HepG2 (cell line): ENCODE results near the gene CROCC. TPM values are rescaled to one million over a fixed set of nuclear protein-coding genes. Genes with fewer than 3 reads are reported as not detected.

ENCODE experiments used
- ATAC-seq: fragments of 200-7000 bp; cut with Tn5 transposase; 3 replicates; pipeline ENCODE4 v1.9.1; 2020; ENCODE audit warnings: mild to moderate bottlenecking, moderate library complexity
- BruUV-seq: library from RNA; stranded (reverse); fragments of 400-500 nt; replicated peaks from 2 replicates; lab custom pipeline; 2021; lab: Mats Ljungman, UMichigan
- CTCF ChIA-PET: fragments of 300-600 bp; formaldehyde crosslinking; extraction: SDS; loops from one replicate; lab custom pipeline; 2021; ENCODE audit warnings: low total read pairs, inconsistent platforms, low intra/inter-chr PET ratio; lab: Yijun Ruan, JAX
- POLR2A ChIA-PET: fragments of 350-600 bp; sonication (Branson Sonifier 250); formaldehyde crosslinking; loops from one replicate; lab custom pipeline; 2020; ENCODE audit warnings: antibody characterized with exemption, inconsistent platforms; lab: Yijun Ruan, JAX
- DNase-seq: peaks from one replicate; pipeline ENCODE4 v3.0.0-alpha.2; 2015; ENCODE audit warnings: low spot score
- FAIRE-seq: peaks from 3 replicates; lab custom pipeline; 2011; peaks lifted over from hg19 to GRCh38; lab: Jason Lieb, UNC
- H2AFZ ChIP-seq: one replicate; pipeline ENCODE4 v1.6.1; 2011; ENCODE audit warnings: low read length, inconsistent platforms
- H3K27ac ChIP-seq: fragments of 300-600 bp; 3 replicates; pipeline ENCODE4 v1.8.0; 2011; ENCODE audit warnings: mixed run types, mild to moderate bottlenecking, mixed read lengths, low read length, inconsistent platforms; ENCODE audit not compliant: insufficient read depth; ENCODE audit errors: extremely low read length
- H3K27me3 ChIP-seq, 2 experiments: fragments of 200-600 bp in 1 of 2; 2 replicates in 1 of 2; 3 replicates in 1 of 2; pipeline versions ENCODE4 v1.6.0 to v1.8.0; 2011; ENCODE audit warnings: low read length in 2 of 2, mild to moderate bottlenecking in 2 of 2, moderate library complexity in 2 of 2, inconsistent platforms in 1 of 2; ENCODE audit not compliant: insufficient read depth in 2 of 2, control insufficient read depth in 1 of 2
- H3K36me3 ChIP-seq, 2 experiments: fragments of 200-600 bp in 1 of 2; replicated peaks in 1 of 2; 2 replicates in 1 of 2; 3 replicates in 1 of 2; pipeline versions ENCODE4 v1.5.1 to v1.8.0; 2011; ENCODE audit warnings: low read length in 2 of 2, inconsistent platforms in 1 of 2; ENCODE audit not compliant: insufficient read depth in 2 of 2, control insufficient read depth in 1 of 2
- H3K4me1 ChIP-seq: 2 replicates; pipeline ENCODE4 v1.5.1; 2012; ENCODE audit warnings: low read length, inconsistent platforms; ENCODE audit not compliant: insufficient read depth
- H3K4me2 ChIP-seq: 2 replicates; pipeline ENCODE4 v1.6.0; 2011; ENCODE audit warnings: low read depth, low read length, inconsistent platforms
- H3K4me3 ChIP-seq, 3 experiments: fragments of 200-600 bp in 1 of 3; sonication (generic), shearing (Covaris generic) in 1 of 3; replicated peaks in 1 of 3; 2 replicates each; pipeline ENCODE4 v1.5.1; 2011 to 2016; ENCODE audit warnings: low read length in 3 of 3, inconsistent platforms in 2 of 3, low read depth in 2 of 3, mild to moderate bottlenecking in 2 of 3, control low read depth in 1 of 3, mixed read lengths in 1 of 3; ENCODE audit not compliant: insufficient read depth in 1 of 3
- H3K79me2 ChIP-seq: one replicate; pipeline ENCODE4 v1.6.1; 2011; ENCODE audit warnings: low read length, inconsistent platforms; ENCODE audit not compliant: insufficient read depth
- H3K9ac ChIP-seq: 2 replicates; pipeline ENCODE4 v1.6.0; 2011; ENCODE audit warnings: mild to moderate bottlenecking, low read depth, low read length, inconsistent platforms; ENCODE audit not compliant: insufficient read depth
- H3K9me3 ChIP-seq: 2 replicates; pipeline ENCODE4 v1.5.1; 2012; ENCODE audit warnings: mild to moderate bottlenecking, low read length
- H4K20me1 ChIP-seq: 2 replicates; pipeline ENCODE4 v1.6.0; 2011; ENCODE audit warnings: inconsistent platforms, mild to moderate bottlenecking, low read length, moderate library complexity; ENCODE audit not compliant: insufficient read depth
- CBX2 ChIP-seq, 2 experiments: fragments of 200-600 bp in 1 of 2; sonication (generic); formaldehyde crosslinking in 1 of 2; IDR thresholded peaks; 2 replicates each; pipeline versions ENCODE4 v1.7.0 to v1.8.1; 2018 to 2022; ENCODE audit warnings: low read depth in 2 of 2, low read length in 1 of 2, mild to moderate bottlenecking in 1 of 2, missing genetic modification reagents in 1 of 2
- ETV5 ChIP-seq: IDR thresholded peaks from 2 replicates; pipeline ENCODE4 v1.6.1; 2018; ENCODE audit warnings: missing biosample characterization, missing genetic modification reagents, inconsistent platforms, borderline replicate concordance
- ZC3H4 ChIP-seq: sonication (generic); formaldehyde crosslinking; IDR thresholded peaks from 2 replicates; pipeline ENCODE4 v1.4.0; 2020; ENCODE audit warnings: missing genetic modification reagents, borderline replicate concordance
- ZNF256 ChIP-seq: sonication (generic); formaldehyde crosslinking; conservative IDR thresholded peaks from 2 replicates; pipeline ENCODE4 v1.4.0; 2020; ENCODE audit warnings: missing genetic modification reagents
- WGBS: methylation state at CpG from one replicate; pipeline ENCODE4 v1.1.6; 2017; ENCODE audit warnings: low lambda C conversion rate; 5-methylcytosine and 5-hydroxymethylcytosine counted together
- in situ Hi-C: cut with HindIII; loops from 2 replicates; pipeline ENCODE4 v1.10.0; 2017; ENCODE audit warnings: low pct_unique_long_range_greater_than_20kb; ENCODE audit not compliant: extremely low pct_ligation_motif_present
- intact Hi-C: fragments of 100-400 bp; cut with micrococcal nuclease; formaldehyde crosslinking; loops from one replicate; pipeline ENCODE4 v1.10.0; 2022; ENCODE audit not compliant: unreplicated experiment
- polyA plus RNA-seq, 8 experiments: library from polyadenylated mRNA; depleted of rRNA in 3 of 8; stranded (reverse) in 7 of 8; unstranded in 1 of 8; fragments of >200 nt; fragmentation: Illumina TruSeq in 4 of 8; extraction: Trizol in 4 of 8; gene quantifications; 2 replicates each; pipeline versions ENCODE4 v1.2.1 to v1.2.3, GENCODE V29; 2011 to 2016; ENCODE audit warnings: low read depth in 4 of 8, missing spikeins in 1 of 8, mixed read lengths in 1 of 8; ENCODE audit not compliant: insufficient read depth in 1 of 8
- total RNA-seq, 5 experiments: library from RNA; depleted of rRNA; stranded (reverse); fragments of >200 nt; fragmentation: Illumina TruSeq; extraction: Trizol; gene quantifications; 2 replicates each; pipeline ENCODE4 v1.2.3, GENCODE V29; 2016; ENCODE audit warnings: low read depth in 1 of 5
- TF ChIP-seq, protein P1 (sequence below): sonication (generic); formaldehyde crosslinking; IDR thresholded peaks from 2 replicates; pipeline ENCODE4 v1.5.0; 2020; ENCODE audit warnings: mild to moderate bottlenecking, missing genetic modification reagents
- TF ChIP-seq, protein P2 (sequence below): sonication (generic); formaldehyde crosslinking; IDR thresholded peaks from 2 replicates; pipeline ENCODE4 v1.4.0; 2020; ENCODE audit warnings: missing genetic modification reagents

CROCC gene
- total and polyA plus RNA-seq, 2 of the 13 experiments (the other 11 are each of a cell fraction or from before 2014, with no cell fraction given): 7.8 to 15.5 TPM

DNA sequence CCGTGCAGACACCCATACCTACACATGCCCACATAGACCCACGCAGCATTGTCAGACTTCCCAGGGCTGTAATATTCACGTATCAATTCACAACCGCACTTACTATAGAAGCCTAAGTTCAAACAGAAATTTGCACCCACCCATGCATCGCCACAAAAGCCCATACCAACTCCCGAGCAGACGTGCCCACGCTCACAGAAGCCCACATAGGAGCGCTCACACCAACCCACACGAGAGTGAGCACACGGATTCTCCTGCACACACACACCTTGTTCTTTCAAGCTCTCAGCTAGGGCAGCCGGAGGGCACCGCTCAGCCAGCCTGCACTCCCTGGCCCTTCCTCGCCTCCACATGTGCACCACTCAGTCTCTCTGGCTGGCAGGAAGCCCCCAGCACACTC, 54.1 kb downstream of the CROCC start (continued):
- TF ChIP-seq, protein P1, sequence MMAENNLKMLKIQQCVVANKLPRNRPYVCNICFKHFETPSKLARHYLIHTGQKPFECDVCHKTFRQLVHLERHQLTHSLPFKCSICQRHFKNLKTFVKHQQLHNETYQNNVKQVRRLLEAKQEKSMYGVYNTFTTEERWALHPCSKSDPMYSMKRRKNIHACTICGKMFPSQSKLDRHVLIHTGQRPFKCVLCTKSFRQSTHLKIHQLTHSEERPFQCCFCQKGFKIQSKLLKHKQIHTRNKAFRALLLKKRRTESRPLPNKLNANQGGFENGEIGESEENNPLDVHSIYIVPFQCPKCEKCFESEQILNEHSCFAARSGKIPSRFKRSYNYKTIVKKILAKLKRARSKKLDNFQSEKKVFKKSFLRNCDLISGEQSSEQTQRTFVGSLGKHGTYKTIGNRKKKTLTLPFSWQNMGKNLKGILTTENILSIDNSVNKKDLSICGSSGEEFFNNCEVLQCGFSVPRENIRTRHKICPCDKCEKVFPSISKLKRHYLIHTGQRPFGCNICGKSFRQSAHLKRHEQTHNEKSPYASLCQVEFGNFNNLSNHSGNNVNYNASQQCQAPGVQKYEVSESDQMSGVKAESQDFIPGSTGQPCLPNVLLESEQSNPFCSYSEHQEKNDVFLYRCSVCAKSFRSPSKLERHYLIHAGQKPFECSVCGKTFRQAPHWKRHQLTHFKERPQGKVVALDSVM (CRISPR knock-in tag): no peak
- TF ChIP-seq CBX2 (IDR thresholded peaks at IDR 0.05; ENCODE audit: low read depth, low read length): no peak
- no peak for TF ChIP-seq CBX2 (CRISPR knock-in tag; IDR thresholded peaks at IDR 0.05; ENCODE audit: low read depth)
- TF ChIP-seq, protein P2, sequence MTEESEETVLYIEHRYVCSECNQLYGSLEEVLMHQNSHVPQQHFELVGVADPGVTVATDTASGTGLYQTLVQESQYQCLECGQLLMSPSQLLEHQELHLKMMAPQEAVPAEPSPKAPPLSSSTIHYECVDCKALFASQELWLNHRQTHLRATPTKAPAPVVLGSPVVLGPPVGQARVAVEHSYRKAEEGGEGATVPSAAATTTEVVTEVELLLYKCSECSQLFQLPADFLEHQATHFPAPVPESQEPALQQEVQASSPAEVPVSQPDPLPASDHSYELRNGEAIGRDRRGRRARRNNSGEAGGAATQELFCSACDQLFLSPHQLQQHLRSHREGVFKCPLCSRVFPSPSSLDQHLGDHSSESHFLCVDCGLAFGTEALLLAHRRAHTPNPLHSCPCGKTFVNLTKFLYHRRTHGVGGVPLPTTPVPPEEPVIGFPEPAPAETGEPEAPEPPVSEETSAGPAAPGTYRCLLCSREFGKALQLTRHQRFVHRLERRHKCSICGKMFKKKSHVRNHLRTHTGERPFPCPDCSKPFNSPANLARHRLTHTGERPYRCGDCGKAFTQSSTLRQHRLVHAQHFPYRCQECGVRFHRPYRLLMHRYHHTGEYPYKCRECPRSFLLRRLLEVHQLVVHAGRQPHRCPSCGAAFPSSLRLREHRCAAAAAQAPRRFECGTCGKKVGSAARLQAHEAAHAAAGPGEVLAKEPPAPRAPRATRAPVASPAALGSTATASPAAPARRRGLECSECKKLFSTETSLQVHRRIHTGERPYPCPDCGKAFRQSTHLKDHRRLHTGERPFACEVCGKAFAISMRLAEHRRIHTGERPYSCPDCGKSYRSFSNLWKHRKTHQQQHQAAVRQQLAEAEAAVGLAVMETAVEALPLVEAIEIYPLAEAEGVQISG (CRISPR knock-in tag): no peak
- TF ChIP-seq ZNF256 (CRISPR knock-in tag): no peak

DNA sequence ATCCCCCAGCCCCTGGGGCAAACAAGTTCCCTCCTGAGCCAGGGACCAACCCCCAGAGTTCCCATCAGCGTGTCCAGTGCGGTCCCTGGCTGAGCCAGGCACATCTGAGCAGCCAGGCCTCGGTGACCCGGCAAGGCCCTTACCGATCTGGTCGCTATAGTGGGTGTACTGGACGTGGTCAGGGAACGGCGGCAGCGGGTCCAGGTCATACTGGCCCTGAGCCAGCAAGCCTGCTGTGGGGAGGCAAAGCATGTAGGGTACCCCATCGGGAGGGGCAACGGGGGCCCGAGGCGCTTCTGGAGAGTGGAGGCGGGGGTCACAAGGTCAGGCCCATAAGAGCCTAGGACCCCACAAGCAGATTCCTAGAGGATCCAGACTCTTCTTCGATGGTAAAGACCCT, 55.2 kb downstream of the CROCC start:
- no peak overlapping the region for H3K27ac ChIP-seq
- no peaks in the 10 kb centered on the region for H4K20me1 ChIP-seq
- no peak overlapping the region for H3K9ac ChIP-seq
- peaks cover 4 to 34% of the 10 kb centered on the region in 2 experiments; a peak in 4 of 5 replicates for H3K27me3 ChIP-seq
- in situ Hi-C loops: no loop called here
- no peak for ATAC-seq
- no peak overlapping the region for H3K4me2 ChIP-seq
- BruUV-seq: no TSS peak
- H3K79me2 ChIP-seq: no peaks in the 10 kb centered on the region
- intact Hi-C loops: no loop called here
- no peak for FAIRE-seq
- H3K9me3 ChIP-seq: no peaks in the 10 kb centered on the region
- H3K4me3 ChIP-seq: no peak overlapping the region
- ChIA-PET POLR2A (no interaction called here), CTCF (no interaction called here)
- no peak overlapping the region for H2AFZ ChIP-seq
- DNase-seq: no peak
- TF ChIP-seq ETV5 (CRISPR knock-in tag): no peak
- no peak for TF ChIP-seq ZC3H4 (CRISPR knock-in tag)
- no peaks in the 10 kb centered on the region for H3K36me3 ChIP-seq
- peaks cover 20% of the 10 kb centered on the region; the same call in 1 of the 2 replicates for H3K4me1 ChIP-seq
- WGBS: 95% methylated on average over 4 of the region's 16 CpGs
